ENCODE results near the gene CCDC9.
A peak's percentile ranks its signal among the peaks of the same experiment; 100 is the strongest.
"Not testable (repeated sequence)": the region's sequence is repeated elsewhere in the genome, so short reads cannot be mapped to it uniquely, and the experiment has no call there.

CCDC9 gene

GRCh38 chr19:47239152-47239551, 17.2 kb upstream of the CCDC9 start:
- Histone ChIP-seq H3K79me2 (ENCODE audit: control insufficient read depth, insufficient read depth, low read length, unreplicated experiment) (no peaks in the 10 kb centered on the region), H3K27ac (ENCODE audit: low read depth, low read length) (no peak overlapping the region), H3K4me3 (ENCODE audit: low read depth, low read length) (no peak overlapping the region), H3K36me3 (ENCODE audit: insufficient read depth, low read length) (no peaks in the 10 kb centered on the region), H2AFZ (ENCODE audit: low read length, unreplicated experiment) (no peak overlapping the region), H3K27me3 (ENCODE audit: insufficient read depth, low read length) (peaks cover 5% of the 10 kb centered on the region; the same call in 1 of the 2 replicates), H3K4me1 (ENCODE audit: control insufficient read depth, insufficient read depth, low read length, unreplicated experiment) (peaks cover 8% of the 10 kb centered on the region)

DNA sequence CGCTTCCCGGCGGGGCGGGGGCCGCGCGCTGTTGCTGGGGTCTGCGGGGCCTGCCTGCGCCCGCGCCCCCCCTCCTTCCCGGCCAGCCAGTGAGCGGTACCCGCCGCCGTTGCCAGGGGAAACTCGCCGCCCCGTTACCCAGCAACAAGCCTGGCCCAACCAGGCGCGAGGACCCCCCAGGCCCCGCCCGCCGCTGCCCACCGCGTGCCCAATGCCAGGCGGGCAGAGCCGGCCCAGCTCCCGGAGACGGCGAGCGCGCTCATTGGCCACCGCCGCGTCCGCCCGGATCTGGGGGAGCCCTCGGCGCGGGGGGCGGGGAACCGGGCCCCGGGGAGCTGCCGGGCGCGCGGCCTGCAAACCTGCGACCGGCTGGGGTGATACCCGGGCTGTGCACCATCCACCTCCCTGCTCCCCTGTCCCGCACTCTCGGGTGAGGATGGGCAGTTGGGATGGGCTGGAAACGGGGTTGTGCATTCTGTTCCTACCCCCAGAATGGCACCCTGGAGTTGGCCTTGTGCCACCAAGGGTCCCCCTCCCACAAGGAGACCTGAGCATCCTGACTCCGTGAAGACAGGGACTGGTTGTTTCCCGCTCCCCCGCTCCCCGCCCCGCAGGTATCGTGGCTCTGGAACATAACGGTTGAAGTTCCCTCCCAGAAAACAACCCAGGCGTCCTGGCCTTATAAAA, 16.6 kb upstream of the CCDC9 start:
- no peaks in the 10 kb centered on the region for H3K36me3 ChIP-seq (ENCODE audit: insufficient read depth, low read length)
- H3K27me3 ChIP-seq (ENCODE audit: insufficient read depth, low read length) = peaks cover 5% of the 10 kb centered on the region; the same call in 1 of the 2 replicates
- peak overlapping the region; percentile 51 for H3K4me3 ChIP-seq (ENCODE audit: low read depth, low read length)
- no peak overlapping the region for H3K27ac ChIP-seq (ENCODE audit: low read depth, low read length)
- H3K79me2 ChIP-seq (ENCODE audit: control insufficient read depth, insufficient read depth, low read length, unreplicated experiment) = no peaks in the 10 kb centered on the region
- peaks cover 8% of the 10 kb centered on the region for H3K4me1 ChIP-seq (ENCODE audit: control insufficient read depth, insufficient read depth, low read length, unreplicated experiment)
- H2AFZ ChIP-seq (ENCODE audit: low read length, unreplicated experiment) = no peak overlapping the region

- Histone ChIP-seq H3K27ac (ENCODE audit: low read depth, low read length) (no peak overlapping the region), H3K79me2 (ENCODE audit: control insufficient read depth, insufficient read depth, low read length, unreplicated experiment) (no peaks in the 10 kb centered on the region), H2AFZ (ENCODE audit: low read length, unreplicated experiment) (no peak overlapping the region), H3K4me1 (ENCODE audit: control insufficient read depth, insufficient read depth, low read length, unreplicated experiment) (peaks cover 8% of the 10 kb centered on the region), H3K27me3 (ENCODE audit: insufficient read depth, low read length) (peaks cover 5% of the 10 kb centered on the region; the same call in 1 of the 2 replicates), H3K4me3 (ENCODE audit: low read depth, low read length) (no peak overlapping the region), H3K36me3 (ENCODE audit: insufficient read depth, low read length) (no peaks in the 10 kb centered on the region)
These were observed 15.8 kb upstream of the CCDC9 start for GRCh38 chr19:47240556-47240955.

GRCh38 chr19:47240996-47241918, 15.1 kb upstream of the CCDC9 start:
- Histone ChIP-seq H3K27me3 (ENCODE audit: insufficient read depth, low read length) (peaks cover 5% of the 10 kb centered on the region; the same call in 1 of the 2 replicates), H3K27ac (ENCODE audit: low read depth, low read length) (no peak overlapping the region), H3K79me2 (ENCODE audit: control insufficient read depth, insufficient read depth, low read length, unreplicated experiment) (no peaks in the 10 kb centered on the region), H3K4me1 (ENCODE audit: control insufficient read depth, insufficient read depth, low read length, unreplicated experiment) (peaks cover 8% of the 10 kb centered on the region), H3K36me3 (ENCODE audit: insufficient read depth, low read length) (no peaks in the 10 kb centered on the region), H2AFZ (ENCODE audit: low read length, unreplicated experiment) (no peak overlapping the region), H3K4me3 (ENCODE audit: low read depth, low read length) (no peak overlapping the region)

GRCh38 chr19:47241919-47242577, 14.3 kb upstream of the CCDC9 start:
- H2AFZ ChIP-seq (ENCODE audit: low read length, unreplicated experiment) = no peak overlapping the region
- peaks cover 5% of the 10 kb centered on the region; the same call in 1 of the 2 replicates for H3K27me3 ChIP-seq (ENCODE audit: insufficient read depth, low read length)
- no peaks in the 10 kb centered on the region for H3K79me2 ChIP-seq (ENCODE audit: control insufficient read depth, insufficient read depth, low read length, unreplicated experiment)

DNA sequence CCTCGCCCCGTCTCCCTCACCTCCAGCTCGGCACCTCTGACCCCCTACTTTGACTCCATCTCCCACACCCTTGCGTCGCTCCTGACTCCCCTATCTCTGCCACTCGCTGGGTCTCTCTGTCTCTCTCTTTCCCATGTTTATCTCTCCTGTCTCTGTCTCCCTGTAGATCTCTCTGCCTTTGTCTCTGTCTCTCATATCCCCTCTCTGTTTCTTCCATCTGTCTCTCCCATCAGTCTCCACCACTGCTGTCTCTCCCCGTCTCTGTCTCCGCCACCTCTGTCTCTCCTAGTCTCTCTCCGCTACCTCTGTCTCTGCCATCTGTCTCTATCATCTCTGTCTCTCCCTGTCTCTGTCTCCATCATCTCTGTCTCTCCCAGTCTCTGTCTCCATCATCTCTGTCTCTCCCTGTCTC, 13.0 kb upstream of the CCDC9 start:
- peak overlapping the region; percentile 65 for H3K4me3 ChIP-seq (ENCODE audit: low read depth, low read length)
- peaks cover 8% of the 10 kb centered on the region for H3K4me1 ChIP-seq (ENCODE audit: control insufficient read depth, insufficient read depth, low read length, unreplicated experiment)
- H3K79me2 ChIP-seq (ENCODE audit: control insufficient read depth, insufficient read depth, low read length, unreplicated experiment) = no peaks in the 10 kb centered on the region
- H3K27ac ChIP-seq (ENCODE audit: low read depth, low read length) = peak overlapping the region; percentile 49; the same call in 1 of the 2 replicates
- no peaks in the 10 kb centered on the region for H3K36me3 ChIP-seq (ENCODE audit: insufficient read depth, low read length)
- H3K27me3 ChIP-seq (ENCODE audit: insufficient read depth, low read length) = peaks cover 5% of the 10 kb centered on the region; the same call in 1 of the 2 replicates
- H2AFZ ChIP-seq (ENCODE audit: low read length, unreplicated experiment) = no peak overlapping the region

More at GRCh38 chr19:47241919-47242577, 14.3 kb upstream of the CCDC9 start:
- Histone ChIP-seq H3K27ac (ENCODE audit: low read depth, low read length) (no peak overlapping the region), H3K4me3 (ENCODE audit: low read depth, low read length) (no peak overlapping the region), H3K4me1 (ENCODE audit: control insufficient read depth, insufficient read depth, low read length, unreplicated experiment) (peaks cover 8% of the 10 kb centered on the region), H3K36me3 (ENCODE audit: insufficient read depth, low read length) (no peaks in the 10 kb centered on the region)

DNA sequence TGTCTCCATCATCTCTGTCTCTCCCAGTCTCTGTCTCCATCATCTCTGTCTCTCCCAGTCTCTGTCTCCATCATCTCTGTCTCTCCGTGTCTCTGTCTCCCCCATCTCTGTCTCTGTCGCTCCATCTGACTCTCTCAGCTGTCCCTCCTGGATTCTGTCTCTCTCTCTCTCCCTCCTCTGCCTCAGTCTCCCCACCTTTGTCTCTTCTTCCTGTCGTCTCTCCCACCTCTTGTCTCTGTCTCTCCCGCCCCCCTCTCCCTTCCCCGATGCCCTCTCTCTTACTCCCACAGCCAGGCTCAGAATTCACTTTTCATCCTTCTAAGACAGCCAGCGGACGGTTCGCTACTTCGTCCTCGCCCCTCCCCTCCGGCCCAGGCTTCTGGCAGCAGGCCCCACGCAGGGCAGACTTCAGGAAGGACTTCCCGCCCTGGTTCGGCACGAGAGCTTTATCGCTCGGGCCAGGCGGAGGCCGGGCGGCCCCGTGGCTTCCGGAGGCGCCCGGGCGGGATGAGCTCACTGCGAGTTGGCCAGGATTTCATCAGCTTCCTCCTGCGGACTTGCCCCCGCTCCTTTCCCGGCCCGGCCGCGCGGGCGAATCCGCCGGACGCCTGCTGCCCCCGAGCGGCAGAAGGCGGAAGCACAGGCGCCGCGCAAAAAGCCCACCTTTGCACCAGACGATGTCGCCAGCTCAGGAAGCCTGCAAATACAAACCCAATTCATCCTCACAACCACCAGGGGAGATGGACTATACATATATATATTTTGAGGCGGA, 12.4 kb upstream of the CCDC9 start:
- Histone ChIP-seq H3K4me1 (ENCODE audit: control insufficient read depth, insufficient read depth, low read length, unreplicated experiment) (peaks cover 8% of the 10 kb centered on the region), H3K27ac (ENCODE audit: low read depth, low read length) (peak overlapping the region; percentile 49), H2AFZ (ENCODE audit: low read length, unreplicated experiment) (no peak overlapping the region), H3K27me3 (ENCODE audit: insufficient read depth, low read length) (peaks cover 5% of the 10 kb centered on the region; the same call in 1 of the 2 replicates), H3K36me3 (ENCODE audit: insufficient read depth, low read length) (no peaks in the 10 kb centered on the region), H3K4me3 (ENCODE audit: low read depth, low read length) (peak overlapping the region; percentile 65), H3K79me2 (ENCODE audit: control insufficient read depth, insufficient read depth, low read length, unreplicated experiment) (no peaks in the 10 kb centered on the region)

GRCh38 chr19:47247308-47247990, 8.9 kb upstream of the CCDC9 start:
- Histone ChIP-seq H3K36me3 (ENCODE audit: insufficient read depth, low read length) (no peaks in the 10 kb centered on the region), H3K4me3 (ENCODE audit: low read depth, low read length) (0 out of 2 replicates have a peak overlapping the region, but pooled peaks have one; percentile 3), H2AFZ (ENCODE audit: low read length, unreplicated experiment) (no peak overlapping the region), H3K79me2 (ENCODE audit: control insufficient read depth, insufficient read depth, low read length, unreplicated experiment) (no peaks in the 10 kb centered on the region), H3K27me3 (ENCODE audit: insufficient read depth, low read length) (no peaks in the 10 kb centered on the region), H3K27ac (ENCODE audit: low read depth, low read length) (no peak overlapping the region), H3K4me1 (ENCODE audit: control insufficient read depth, insufficient read depth, low read length, unreplicated experiment) (no peaks in the 10 kb centered on the region)

DNA sequence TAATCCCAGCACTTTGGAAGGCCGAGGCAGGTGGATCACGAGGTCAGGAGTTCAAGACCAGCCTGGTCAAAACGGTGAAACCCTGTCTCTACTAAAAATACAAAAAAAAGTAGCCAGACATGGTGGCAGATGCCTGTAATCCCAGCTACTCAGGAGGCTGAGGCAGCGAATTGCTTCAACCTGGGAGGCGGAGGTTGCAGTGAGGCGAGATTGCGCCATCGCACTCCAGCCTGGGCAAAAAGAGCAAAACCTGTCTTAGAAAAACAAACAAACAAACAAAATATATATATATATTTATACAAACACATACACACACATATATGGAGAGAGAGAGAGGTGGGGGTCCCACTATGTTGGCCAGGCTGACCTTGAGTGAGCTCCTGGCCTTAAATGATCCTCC, 3.3 kb upstream of the CCDC9 start:
- H3K27ac ChIP-seq (ENCODE audit: low read depth, low read length) = peak overlapping the region; percentile 3; the same call in 1 of the 2 replicates
- H3K4me3 ChIP-seq (ENCODE audit: low read depth, low read length); H3K4me1 ChIP-seq (ENCODE audit: control insufficient read depth, insufficient read depth, low read length, unreplicated experiment); H3K79me2 ChIP-seq (ENCODE audit: control insufficient read depth, insufficient read depth, low read length, unreplicated experiment); H2AFZ ChIP-seq (ENCODE audit: low read length, unreplicated experiment); H3K27me3 ChIP-seq (ENCODE audit: insufficient read depth, low read length); H3K36me3 ChIP-seq (ENCODE audit: insufficient read depth, low read length): not testable (repeated sequence)
